Stimulated activated CD4-positive, alpha-beta T cell treated with anti-CD3 and anti-CD28 coated beads, Interleukin-2, amount 100 ng/mL, for 24 hours (primary cell): ENCODE data around the gene SYCP2.
"Not testable (repeated sequence)": the region's sequence is repeated elsewhere in the genome, so short reads cannot be mapped to it uniquely, and the experiment has no call there.

ENCODE experiments used
- DNase-seq, 2 donors: peaks; one replicate each; pipeline ENCODE4 v3.0.0-alpha.2; 2020

SYCP2 gene

DNA sequence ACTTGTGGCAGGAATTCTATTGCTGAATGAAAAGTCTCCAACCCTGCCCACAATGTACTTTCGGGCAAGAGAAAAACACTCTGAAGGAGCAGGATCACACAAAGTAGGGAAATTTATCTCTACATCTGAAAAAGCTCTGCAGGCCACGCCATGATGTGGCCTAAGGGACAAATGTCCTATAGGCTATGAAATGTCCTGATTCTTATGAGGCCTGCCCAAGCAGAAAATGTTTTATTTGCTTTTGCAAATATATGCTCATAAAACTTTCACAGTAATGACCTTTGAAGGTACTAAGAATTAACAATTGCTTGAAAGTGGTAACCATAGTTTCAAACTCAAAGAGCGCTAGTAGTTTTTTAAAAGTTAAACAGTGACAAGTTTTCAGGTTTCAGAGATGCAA, 31.0 kb downstream of the SYCP2 start:
- no peak for DNase-seq

DNA sequence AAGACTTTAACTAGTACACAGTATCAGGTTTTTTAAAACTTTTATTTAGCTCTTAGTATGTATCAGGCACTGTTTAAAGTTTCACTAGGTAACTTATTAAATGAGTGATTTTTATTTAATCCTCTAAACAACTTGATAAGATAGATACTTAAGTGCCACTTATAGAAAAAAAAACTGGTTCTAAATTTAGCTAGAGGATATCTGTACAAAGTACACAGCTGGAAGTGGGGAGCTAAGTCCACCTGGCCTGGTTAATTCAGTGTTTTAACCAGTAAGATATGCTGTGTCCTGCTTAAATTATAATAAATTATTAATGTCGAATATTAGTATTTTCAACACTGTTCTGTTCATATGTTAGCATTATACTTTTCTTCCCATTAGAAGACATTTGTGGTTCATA, 37.5 kb downstream of the SYCP2 start:
- DNase-seq, result no peak

DNA sequence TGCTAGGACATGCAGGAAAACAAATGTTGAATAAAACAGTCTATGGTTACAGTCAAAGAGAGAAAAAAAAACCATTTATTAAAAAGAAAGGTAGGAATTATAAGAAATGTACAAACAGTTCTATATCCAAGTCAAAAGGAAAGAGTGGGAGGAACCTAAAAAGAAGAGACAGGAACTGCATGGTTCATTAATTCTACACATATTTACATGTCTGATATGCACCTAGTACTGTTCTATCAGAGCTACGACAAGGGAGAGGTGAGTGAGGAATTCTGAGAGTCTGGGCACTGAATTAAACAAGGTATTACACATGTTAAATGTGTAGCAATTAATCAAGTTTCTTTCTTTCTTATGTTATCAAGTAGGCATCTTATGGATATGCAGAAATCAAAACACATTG, 41.9 kb downstream of the SYCP2 start:
- DNase-seq, result no peak

DNA sequence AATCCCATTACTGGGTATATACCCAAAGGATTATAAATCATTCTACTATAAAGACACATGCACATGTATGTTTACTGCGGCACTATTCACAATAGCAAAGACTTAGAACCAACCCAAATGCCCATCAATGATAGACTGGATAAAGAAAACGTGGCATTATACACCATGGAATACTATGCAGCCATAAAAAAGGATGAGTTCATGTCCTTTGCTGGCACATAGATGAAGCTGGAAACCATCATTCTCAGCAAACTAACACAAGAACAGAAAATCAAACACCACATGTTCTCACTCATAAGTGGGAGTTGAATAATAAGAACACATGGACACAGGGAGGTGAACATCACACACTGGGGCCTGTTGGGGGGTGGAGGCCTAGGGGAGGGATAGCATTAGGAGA, 43.4 kb downstream of the SYCP2 start:
- not testable (repeated sequence) for DNase-seq

DNA sequence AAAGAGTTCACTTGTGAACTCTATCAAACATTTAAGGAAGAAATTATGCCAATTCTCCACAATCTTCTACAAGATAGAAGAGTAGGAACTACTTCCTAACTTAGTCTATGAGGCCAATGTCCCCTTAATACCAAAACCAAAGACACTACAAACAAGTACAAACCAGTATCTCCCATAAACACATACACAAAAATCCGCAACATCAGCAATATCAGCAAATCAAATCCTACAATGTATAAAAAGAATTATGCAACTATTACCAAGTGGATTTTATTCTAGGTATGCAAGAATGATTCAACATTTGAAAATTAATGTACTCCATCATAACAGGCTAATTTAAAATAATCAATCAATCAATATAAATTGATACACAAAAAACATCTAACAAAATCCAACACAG, 45.4 kb downstream of the SYCP2 start:
- DNase-seq, result no peak

DNA sequence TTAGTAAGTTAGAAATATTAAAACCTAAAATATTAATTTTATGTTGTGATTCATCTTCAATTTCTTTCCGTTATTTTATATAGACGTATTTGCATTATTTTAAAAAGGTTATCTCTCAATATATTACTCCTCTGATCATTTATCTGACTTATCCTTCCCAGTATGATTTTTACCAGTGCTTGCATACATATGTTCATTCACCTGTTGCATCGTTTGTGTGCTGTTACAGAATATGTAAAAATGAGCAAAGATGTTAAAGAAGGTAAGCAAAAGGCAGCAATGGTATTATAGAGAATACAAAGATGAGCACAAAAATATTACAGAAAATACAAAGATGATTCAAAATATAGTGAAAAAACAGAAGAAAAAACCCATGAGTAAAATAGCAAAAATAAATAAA, 48.9 kb downstream of the SYCP2 start:
- DNase-seq, result no peak

DNA sequence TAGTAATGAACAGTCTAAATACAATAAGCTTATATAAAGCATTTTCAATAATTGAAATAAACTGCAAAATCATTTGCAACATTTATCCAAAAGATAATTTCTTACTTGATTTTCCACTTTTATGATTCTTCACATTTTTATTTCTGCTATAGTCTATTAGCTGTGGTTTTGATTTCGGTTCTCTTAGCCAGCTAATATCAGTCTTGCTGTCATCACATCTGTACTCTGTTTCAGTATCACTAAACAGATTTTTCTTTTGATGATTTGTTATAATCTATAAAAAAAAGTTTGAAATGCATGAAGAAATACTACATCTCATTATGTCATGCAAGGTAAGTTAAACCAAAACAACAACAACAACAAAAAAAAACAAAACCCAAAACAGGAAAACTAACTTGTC, 53.2 kb downstream of the SYCP2 start:
- no peak for DNase-seq

DNA sequence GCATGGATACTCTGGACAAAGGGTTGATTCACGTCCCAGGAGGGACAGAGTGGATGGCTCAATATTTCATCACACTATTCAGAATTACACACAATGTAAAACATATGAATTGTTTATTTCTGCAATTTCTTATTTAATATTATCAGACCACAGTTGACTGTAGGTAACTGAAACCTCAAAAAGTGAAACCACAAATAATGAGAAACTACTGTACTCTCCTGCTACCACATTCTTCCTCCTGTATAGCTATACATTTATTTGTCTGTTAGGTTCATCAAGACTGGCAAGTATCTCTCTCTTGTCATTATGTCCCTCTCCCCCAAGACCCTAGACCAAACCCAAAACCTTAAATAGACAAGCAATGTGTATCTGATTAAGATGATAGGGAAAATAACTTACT, 60.0 kb downstream of the SYCP2 start:
- DNase-seq, result no peak

DNA sequence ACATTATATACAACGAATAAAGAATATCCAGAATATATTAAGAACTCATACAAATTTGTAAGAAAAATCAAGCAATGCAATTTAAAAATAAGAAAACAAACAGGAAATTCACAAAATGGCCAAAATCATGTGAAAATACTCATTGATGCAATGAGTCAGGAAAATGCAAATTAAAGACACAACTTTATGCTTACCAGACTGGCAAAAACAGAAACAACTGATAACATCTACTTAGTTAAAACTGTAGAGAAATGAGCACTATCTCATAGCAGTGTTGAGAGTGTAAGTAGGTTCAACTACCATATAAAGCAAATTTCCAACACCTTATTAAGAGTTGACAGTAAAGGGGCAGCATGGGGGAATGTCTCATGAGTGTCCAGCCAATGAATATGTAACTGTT, 62.3 kb downstream of the SYCP2 start:
- no peak for DNase-seq

DNA sequence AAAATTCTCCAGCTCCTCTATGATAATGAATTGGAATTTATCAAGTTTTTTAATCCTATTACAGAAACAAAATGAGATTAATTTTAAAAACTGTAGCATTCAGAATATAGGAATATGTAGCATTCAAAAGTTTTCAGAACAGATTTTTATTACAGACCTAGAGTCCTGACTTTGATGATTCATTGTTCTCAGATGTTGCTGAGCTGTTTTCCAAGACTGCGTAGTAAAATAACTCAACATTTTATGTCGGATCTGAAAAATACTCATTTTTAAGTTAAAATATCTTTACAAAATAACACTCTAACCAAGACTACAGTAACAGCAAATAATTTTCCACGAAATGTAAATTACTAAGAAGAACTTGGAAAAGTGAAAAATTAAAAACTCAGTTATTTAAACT, 67.1 kb downstream of the SYCP2 start:
- no peak for DNase-seq

DNA sequence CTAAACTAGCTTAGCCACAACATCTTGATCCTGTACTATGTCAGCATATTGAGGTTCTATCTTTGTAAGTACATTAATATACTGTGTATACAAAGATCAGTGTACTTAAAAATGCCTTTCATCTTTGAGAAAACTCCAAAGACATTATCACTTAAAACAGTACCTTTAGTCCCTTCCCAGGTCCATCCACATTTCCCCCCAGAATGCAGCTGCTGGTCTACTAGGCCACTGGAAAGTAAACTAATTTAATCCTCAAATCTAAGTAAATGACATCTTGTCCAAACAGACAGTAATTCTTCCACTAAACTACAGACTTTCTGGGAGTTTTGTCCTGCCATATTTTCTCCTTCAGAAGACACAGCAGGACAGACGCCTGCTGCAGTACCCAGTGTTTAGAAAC, 68.7 kb downstream of the SYCP2 start:
- DNase-seq, result no peak

DNA sequence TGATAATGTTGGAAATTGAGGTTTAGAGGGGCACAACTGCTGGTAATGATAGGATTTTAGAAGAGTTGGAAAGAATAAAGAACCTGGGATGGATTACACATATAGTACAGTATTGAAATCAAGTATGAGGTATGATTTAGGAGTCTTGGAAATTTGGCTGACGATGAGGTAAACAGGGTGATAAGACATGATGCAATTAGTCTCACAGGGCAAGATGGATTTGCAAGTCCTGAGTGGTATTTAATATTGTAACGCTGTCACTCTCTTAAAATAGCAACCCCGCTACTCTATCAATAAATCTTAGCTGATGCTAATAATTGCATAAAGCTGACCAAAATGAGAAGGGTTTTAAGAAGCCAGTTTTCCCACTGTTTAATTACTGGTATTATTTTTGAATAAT, 70.4 kb downstream of the SYCP2 start:
- DNase-seq, result no peak

DNA sequence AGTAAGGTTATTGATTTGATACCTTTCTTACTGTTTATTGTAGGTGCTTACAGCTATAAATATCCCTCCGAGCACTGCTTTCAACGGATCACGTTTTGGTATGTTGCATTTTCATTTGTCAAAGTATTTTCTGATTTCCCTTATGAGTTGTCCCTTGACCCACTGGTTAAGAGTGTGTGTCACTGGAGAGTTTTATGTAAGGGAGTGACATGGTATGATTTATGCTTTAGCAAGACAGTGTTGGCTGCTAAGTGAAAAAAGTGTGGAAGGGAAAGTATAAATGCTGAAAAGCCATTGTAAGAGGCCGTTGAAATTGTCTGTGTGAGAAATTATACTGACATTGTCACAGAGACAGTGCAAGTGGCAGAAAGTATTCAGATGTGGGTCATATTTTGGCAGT, 72.0 kb downstream of the SYCP2 start:
- no peak for DNase-seq

DNA sequence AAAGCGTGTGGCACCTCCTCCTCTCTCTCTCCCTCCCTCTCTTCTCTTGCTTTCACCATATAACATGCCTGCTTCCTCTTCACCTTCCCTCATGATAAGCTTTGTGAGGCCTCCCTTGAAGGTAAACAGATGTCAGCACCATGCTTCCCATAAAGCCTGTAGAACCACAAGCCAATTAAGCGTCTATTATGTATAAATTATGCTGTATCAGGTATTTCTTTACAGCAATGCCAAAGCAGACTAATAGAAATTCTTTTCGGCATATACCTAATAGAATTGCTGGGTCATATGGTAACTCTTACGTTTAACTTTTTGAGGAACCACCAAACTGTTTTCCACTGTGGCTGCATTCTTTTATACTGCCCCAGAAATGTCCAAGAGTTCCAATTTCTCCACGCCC, 75.0 kb downstream of the SYCP2 start:
- no peak for DNase-seq

DNA sequence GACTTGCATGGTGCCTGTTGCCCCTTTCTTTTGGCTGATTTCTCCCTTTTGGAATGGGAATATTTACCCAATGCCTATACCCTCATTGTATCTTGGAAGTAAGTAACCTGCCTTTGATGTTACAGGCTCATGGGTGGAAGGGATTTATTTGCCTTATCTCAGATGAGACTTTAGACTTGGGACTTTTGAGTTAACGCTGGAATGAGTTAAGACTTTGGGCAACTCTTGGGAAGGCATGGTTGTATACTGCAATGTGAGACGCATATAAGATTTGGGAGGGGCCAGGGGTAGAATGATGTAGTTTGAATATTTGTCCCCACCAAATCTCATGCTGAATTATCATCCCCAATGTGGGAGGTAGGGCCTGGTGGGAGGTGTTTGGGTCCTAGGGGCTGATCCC, 75.5 kb downstream of the SYCP2 start:
- DNase-seq, result no peak

DNA sequence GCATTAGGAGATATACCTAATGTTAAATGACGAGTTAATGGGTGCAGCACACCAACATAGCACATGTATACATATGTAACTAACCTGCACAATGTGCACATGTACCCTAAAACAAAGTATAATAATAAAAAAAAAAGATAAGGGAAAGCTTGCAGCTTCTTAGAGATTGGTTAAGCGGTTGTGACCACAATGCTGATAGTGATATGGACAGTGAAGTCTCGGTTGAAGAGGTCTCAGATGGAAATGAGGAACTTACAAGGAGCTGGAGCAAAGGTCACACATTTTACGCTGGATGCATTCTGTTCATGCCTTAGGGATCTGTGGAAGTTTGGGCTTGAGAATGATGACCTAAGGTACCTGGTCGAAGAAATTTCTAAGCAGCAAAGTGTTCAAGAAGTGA, 76.5 kb downstream of the SYCP2 start:
- not testable (repeated sequence) for DNase-seq

DNA sequence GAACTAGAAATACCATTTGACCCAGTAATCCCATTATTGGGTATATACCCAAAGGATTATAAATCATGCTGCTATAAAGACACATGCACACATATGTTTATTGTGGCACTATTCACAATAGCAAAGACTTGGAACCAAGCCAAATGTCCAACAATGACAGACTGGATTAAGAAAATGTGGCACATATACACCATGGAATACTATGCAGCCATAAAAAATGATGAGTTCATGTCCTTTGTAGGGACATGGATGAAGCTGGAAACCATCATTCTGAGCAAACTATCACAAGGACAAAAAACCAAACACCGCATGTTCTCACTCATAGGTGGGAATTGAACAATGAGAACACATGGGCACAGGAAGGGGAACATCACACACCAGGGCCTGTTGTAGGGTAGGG, 76.9 kb downstream of the SYCP2 start:
- not testable (repeated sequence) for DNase-seq

DNA sequence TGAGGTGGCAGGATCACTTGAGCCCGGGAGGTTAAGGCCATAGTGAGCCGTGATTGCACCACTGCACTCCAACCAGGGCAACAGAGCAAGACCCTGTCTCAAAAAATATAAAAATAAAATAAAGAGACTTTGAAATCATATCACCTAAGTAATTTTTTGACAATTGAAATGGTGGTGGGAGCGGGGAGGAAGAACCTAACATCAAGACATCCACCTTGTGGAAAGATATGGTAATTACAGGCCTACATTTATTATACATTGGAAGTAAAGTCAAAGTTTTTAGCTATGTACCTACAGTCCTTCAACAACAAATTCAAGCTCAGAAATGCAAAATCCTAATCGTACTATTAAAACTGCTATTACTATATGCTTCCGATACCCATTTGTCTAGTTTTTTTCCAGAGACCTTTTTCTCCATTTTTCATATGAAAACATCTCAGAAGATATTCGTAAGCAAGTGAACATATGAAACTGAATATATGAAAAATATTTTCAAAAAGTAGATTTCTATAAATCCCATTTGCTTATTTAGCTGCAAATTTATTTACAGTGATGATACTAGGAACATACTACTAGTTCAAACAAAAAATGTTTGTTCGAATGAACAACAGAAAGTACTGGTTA, 83.3 kb downstream of the SYCP2 start:
- DNase-seq, result no peak

DNA sequence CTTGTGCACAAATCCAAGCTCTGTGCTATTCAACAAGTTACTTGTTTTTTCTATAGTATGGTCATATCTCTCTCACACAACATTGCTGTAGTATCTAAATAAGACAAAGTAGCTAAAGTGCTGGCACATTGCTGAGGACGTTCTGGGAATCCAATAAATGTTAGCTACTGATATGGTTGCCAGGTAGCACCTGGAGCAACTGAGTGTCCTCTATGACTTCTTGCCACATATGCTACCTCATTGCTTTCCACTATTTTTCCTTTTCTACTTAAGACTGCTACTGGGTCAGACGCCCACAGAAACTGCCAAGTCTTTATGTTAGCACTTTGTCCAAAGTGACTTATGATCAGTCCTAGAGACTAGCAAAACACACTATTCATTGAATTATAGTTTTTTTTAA, 85.3 kb downstream of the SYCP2 start:
- no peak for DNase-seq

DNA sequence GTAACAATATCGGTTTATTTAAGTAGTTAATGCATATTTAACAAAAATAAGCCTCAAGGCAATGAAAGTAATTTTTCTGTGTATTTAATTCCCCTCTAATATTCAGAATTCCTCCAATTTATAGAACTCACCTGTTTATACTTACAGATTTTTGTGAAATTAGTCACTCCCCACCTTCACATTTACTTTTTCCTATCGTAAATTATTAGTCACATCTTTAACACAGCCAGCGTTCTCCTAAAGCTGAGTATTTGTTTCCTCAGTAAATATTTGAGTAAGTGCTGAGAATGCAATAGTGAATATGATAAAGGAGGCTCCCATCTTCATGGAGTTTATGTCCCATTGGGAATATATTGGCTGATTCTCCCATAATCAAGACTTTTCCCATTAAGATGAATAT, 88.0 kb downstream of the SYCP2 start:
- DNase-seq, result no peak

DNA sequence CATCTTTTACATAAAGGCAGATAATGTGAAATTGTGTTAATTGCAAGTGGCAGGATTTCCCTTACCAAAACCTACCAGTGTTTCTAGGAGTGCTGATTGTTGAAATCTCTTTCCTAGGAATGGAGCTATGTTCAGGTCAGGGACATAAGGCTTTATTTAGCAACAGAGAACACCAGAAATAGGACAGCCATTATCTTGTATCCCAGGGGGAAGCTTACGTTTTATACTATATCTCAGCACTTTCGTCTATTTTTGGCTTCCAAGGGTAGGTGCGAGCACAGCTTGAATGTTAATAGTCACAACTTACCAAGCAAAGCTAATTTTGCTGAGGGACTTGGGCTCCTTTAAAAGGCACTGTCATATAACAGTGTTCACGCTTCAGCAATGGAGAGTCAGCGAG, 94.0 kb downstream of the SYCP2 start:
- DNase-seq, result no peak

DNA sequence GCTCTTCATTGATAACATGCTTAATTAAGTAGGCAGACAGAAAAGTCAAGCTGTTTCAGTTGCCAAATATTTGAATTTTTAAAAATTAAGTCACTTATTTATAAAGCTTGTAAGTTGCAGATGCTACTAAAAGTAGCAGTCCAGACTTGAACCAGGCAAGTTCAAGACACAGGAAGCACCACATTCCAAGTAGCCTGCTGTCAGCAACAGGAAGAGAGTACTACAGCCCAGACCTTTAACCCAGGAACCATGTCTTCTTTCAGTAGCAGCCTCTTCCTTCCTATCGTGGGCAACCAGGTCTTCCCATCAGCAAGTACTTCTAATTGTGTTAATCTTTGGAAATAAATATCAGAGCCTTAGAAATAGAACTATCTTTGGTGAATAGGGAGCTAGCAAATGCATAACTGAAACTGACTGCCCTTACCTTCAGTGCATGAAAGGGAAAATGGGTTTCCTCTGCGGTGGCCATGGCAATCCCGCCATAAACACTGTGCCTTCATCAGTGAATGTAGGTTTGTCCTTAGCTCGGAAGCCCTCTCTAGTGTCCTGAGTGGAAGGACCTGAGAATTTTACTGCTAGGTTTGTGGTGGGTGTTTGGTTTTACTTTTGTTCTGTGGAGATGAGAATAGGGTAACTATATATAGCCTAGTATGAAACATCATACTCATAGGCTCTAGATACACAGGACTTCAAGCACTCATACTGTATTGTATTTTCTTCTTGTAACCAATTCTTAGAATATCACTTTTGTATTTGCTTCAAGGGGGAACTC, 95.6 kb downstream of the SYCP2 start:
- DNase-seq, result no peak

DNA sequence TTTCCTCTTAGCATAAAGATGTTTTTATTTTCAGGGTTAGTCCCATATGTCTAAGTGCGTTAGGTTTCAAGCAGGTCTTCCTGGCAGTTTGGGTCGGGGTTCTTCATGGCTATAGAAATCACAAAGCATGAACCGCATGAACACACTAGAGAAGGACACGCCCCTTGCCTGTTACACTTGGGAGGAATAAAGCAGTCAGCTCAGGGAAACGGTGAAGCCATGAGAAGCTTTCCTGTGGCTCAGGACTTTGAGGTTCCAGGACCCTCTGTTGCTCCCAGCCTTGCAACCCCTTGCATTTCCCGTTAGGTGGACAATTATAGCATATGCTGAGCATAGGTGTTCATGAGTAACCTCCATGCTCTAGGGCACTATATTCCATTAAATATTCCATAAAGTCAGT, 96.7 kb downstream of the SYCP2 start:
- no peak for DNase-seq

DNA sequence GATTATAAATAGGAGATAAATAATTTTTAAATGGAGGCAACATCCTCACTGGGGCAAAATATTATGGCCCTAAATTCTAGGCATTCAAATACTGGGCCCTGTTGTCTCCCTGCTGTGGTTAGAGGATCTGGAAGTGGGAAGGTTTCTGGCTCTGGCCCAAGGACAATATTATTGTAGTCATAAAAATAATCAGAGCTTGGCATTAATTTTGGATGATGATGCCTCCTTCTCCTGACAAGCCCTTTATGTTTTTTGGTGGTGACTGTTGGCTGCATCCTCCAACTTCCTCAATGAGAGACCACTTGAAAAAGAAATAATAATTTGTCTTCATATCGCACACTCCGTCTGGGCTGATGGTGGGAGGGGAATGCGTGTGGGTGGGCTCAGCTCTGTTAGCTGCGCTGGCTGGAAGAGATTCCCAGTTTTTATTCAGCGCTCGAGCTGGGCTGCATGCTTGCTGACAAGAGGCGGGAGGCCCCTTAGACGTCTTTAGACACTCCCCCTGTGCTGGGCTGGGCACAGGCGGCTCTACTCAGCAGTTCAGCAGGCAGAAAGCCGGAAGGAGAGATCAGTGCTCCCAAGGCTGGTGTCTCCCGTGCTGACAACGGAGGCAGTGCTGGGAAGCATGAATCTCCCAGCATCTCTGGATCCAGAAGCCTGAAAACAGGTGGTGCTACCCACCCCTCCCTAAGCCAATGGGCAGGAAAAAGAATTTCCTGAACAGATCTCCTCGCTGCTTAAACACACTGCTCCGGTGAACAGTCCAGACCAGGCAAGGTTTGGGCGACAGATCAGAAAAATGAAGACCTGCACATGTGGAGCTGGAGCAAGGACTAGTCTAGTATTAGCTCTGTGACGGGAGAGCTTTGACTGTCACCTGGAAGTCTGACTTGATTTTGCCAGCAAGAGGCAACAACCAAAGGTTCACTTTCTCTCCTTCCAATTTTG, 97.7 kb downstream of the SYCP2 start:
- no peak for DNase-seq
